HEK293 (cell line): ENCODE measurements around the gene OR5A2.
A peak's percentile ranks its signal among the peaks of the same experiment; 100 is the strongest.

Experiments
- CTCF ChIA-PET: fragments of 350-600 bp; formaldehyde crosslinking; extraction: SDS; loops from one replicate; lab custom pipeline; 2021; ENCODE audit warnings: antibody characterized with exemption; lab: Yijun Ruan, JAX
- POLR2A ChIA-PET: fragments of 300-600 bp; formaldehyde crosslinking; extraction: SDS; loops from one replicate; lab custom pipeline; 2020; ENCODE audit warnings: antibody characterized with exemption, inconsistent platforms; lab: Yijun Ruan, JAX
- H3K27ac ChIP-seq: fragments of 200-500 bp; sonication (Bioruptor generic); 2 replicates; pipeline ENCODE4 v1.5.1; 2014; ENCODE audit warnings: low read depth, low read length, control low read depth, inconsistent platforms; ENCODE audit errors: extremely low read depth
- H3K36me3 ChIP-seq, 2 experiments: fragments of 200-500 bp in 1 of 2; sonication (Bioruptor generic) in 1 of 2; 1 replicate in 1 of 2; 2 replicates in 1 of 2; pipeline ENCODE4 v1.5.1; 2014 to 2017; ENCODE audit warnings: inconsistent platforms in 2 of 2, low read length in 2 of 2; ENCODE audit not compliant: control insufficient read depth in 2 of 2, insufficient read depth in 1 of 2
- H3K4me1 ChIP-seq: fragments of 200-500 bp; sonication (Bioruptor generic); 2 replicates; pipeline ENCODE4 v1.5.1; 2014; ENCODE audit warnings: mild to moderate bottlenecking, low read length, inconsistent platforms; ENCODE audit not compliant: control insufficient read depth, insufficient read depth
- H3K4me3 ChIP-seq: 2 replicates; pipeline ENCODE4 v1.5.1; 2011; ENCODE audit warnings: low read depth, mild to moderate bottlenecking, control low read depth, low read length, moderate library complexity
- H3K9me3 ChIP-seq: fragments of 200-500 bp; sonication (Bioruptor generic); 2 replicates; pipeline ENCODE4 v1.5.1; 2014; ENCODE audit warnings: low read depth, low read length, inconsistent platforms; ENCODE audit not compliant: control insufficient read depth, insufficient read depth
- EGR2 ChIP-seq: fragments of 450-650 bp; formaldehyde crosslinking; IDR thresholded peaks from 2 replicates; pipeline ENCODE4 v1.5.1; 2016; ENCODE audit warnings: low read depth, missing biosample characterization, missing genetic modification characterization
- ELK4 ChIP-seq: IDR thresholded peaks from 2 replicates; pipeline ENCODE4 v1.6.1; 2011; ENCODE audit warnings: mild to moderate bottlenecking, low read depth, low read length, borderline replicate concordance
- KLF1 ChIP-seq: fragments of 450-650 bp; formaldehyde crosslinking; IDR thresholded peaks from 2 replicates; pipeline ENCODE4 v1.5.1; 2016; ENCODE audit warnings: missing biosample characterization, missing genetic modification characterization
- KLF8 ChIP-seq: fragments of 450-650 bp; formaldehyde crosslinking; IDR thresholded peaks from 2 replicates; pipeline ENCODE4 v1.5.1; 2016; ENCODE audit warnings: missing biosample characterization, missing genetic modification characterization
- MEIS1 ChIP-seq: sonication (generic); formaldehyde crosslinking; IDR thresholded peaks from 2 replicates; pipeline ENCODE4 v1.8.1; 2022; ENCODE audit warnings: missing genetic modification reagents, mild to moderate bottlenecking, borderline replicate concordance
- MZF1 ChIP-seq: fragments of 450-650 bp; formaldehyde crosslinking; IDR thresholded peaks from 2 replicates; pipeline ENCODE4 v1.5.1; 2017; ENCODE audit warnings: missing biosample characterization, missing genetic modification characterization, borderline replicate concordance
- PBX3 ChIP-seq: sonication (generic); formaldehyde crosslinking; IDR thresholded peaks from 2 replicates; pipeline ENCODE4 v1.8.1; 2022; ENCODE audit warnings: mild to moderate bottlenecking, moderate library complexity, missing genetic modification reagents
- PRDM10 ChIP-seq: fragments of 450-650 bp; formaldehyde crosslinking; IDR thresholded peaks from 2 replicates; pipeline ENCODE4 v1.5.1; 2016; ENCODE audit warnings: missing biosample characterization, missing genetic modification characterization
- SCRT1 ChIP-seq: fragments of 450-650 bp; formaldehyde crosslinking; IDR thresholded peaks from 2 replicates; pipeline ENCODE4 v1.5.1; 2016; ENCODE audit warnings: missing biosample characterization, missing genetic modification characterization, borderline replicate concordance
- ZBTB20 ChIP-seq: fragments of 450-650 bp; formaldehyde crosslinking; IDR thresholded peaks from 2 replicates; pipeline ENCODE4 v1.5.1; 2016; ENCODE audit warnings: missing biosample characterization, missing genetic modification characterization
- ZBTB7A ChIP-seq: fragments of 450-650 bp; formaldehyde crosslinking; IDR thresholded peaks from 2 replicates; pipeline ENCODE4 v1.5.1; 2016; ENCODE audit warnings: low read depth, missing biosample characterization, missing genetic modification characterization
- ZNF132 ChIP-seq: fragments of 450-650 bp; formaldehyde crosslinking; IDR thresholded peaks from 2 replicates; pipeline ENCODE4 v1.5.1; 2017; ENCODE audit warnings: missing biosample characterization, missing genetic modification characterization, borderline replicate concordance
- ZNF138 ChIP-seq: fragments of 450-650 bp; formaldehyde crosslinking; IDR thresholded peaks from 2 replicates; pipeline ENCODE4 v1.5.1; 2016; ENCODE audit warnings: missing biosample characterization, missing genetic modification characterization, borderline replicate concordance
- ZNF174 ChIP-seq: fragments of 450-650 bp; formaldehyde crosslinking; IDR thresholded peaks from 2 replicates; pipeline ENCODE4 v1.5.0; 2017; ENCODE audit warnings: missing biosample characterization, mild to moderate bottlenecking, missing genetic modification characterization
- ZNF221 ChIP-seq: fragments of 450-650 bp; formaldehyde crosslinking; IDR thresholded peaks from 2 replicates; pipeline ENCODE4 v1.5.1; 2017; ENCODE audit warnings: missing biosample characterization, missing genetic modification characterization, borderline replicate concordance
- ZNF324 ChIP-seq: fragments of 450-650 bp; formaldehyde crosslinking; IDR thresholded peaks from 2 replicates; pipeline ENCODE4 v1.5.1; 2016; ENCODE audit warnings: missing biosample characterization, missing genetic modification characterization
- ZNF350 ChIP-seq: fragments of 450-650 bp; formaldehyde crosslinking; IDR thresholded peaks from 2 replicates; pipeline ENCODE4 v1.5.0; 2017; ENCODE audit warnings: missing biosample characterization, mild to moderate bottlenecking, missing genetic modification characterization
- ZNF426 ChIP-seq: fragments of 450-650 bp; formaldehyde crosslinking; IDR thresholded peaks from 2 replicates; pipeline ENCODE4 v1.5.1; 2017; ENCODE audit warnings: missing biosample characterization, missing genetic modification characterization, mild to moderate bottlenecking, inconsistent platforms, moderate library complexity
- ZNF48 ChIP-seq: fragments of 450-650 bp; formaldehyde crosslinking; IDR thresholded peaks from 2 replicates; pipeline ENCODE4 v1.5.1; 2016; ENCODE audit warnings: missing biosample characterization, missing genetic modification characterization
- ZNF555 ChIP-seq: fragments of 450-650 bp; formaldehyde crosslinking; conservative IDR thresholded peaks from 2 replicates; pipeline ENCODE4 v1.5.1; 2017; ENCODE audit warnings: missing biosample characterization, mild to moderate bottlenecking, missing genetic modification characterization, inconsistent platforms
- ZNF571 ChIP-seq: fragments of 450-650 bp; formaldehyde crosslinking; IDR thresholded peaks from 2 replicates; pipeline ENCODE4 v1.5.0; 2017; ENCODE audit warnings: missing biosample characterization, missing genetic modification characterization
- ZNF624 ChIP-seq: fragments of 450-650 bp; formaldehyde crosslinking; IDR thresholded peaks from 2 replicates; pipeline ENCODE4 v1.5.1; 2017; ENCODE audit warnings: missing biosample characterization, missing genetic modification characterization
- ZNF626 ChIP-seq: fragments of 450-650 bp; sonication (Bioruptor Pico); formaldehyde crosslinking; IDR thresholded peaks from 2 replicates; pipeline ENCODE4 v1.5.1; 2018; ENCODE audit warnings: missing biosample characterization, missing genetic modification characterization, inconsistent platforms
- ZNF704 ChIP-seq: fragments of 450-650 bp; formaldehyde crosslinking; IDR thresholded peaks from 2 replicates; pipeline ENCODE4 v1.5.1; 2016; ENCODE audit warnings: missing biosample characterization, missing genetic modification characterization
- ZNF843 ChIP-seq: fragments of 450-650 bp; formaldehyde crosslinking; IDR thresholded peaks from 2 replicates; pipeline ENCODE4 v1.5.1; 2016; ENCODE audit warnings: missing biosample characterization, missing genetic modification characterization
- ZSCAN4 ChIP-seq: fragments of 450-650 bp; formaldehyde crosslinking; IDR thresholded peaks from 2 replicates; pipeline ENCODE4 v1.5.1; 2017; ENCODE audit warnings: missing biosample characterization, missing genetic modification characterization

The OR5A2 gene

GRCh38 chr11:59427068-59427382 lies 812 bp upstream of the OR5A2 start:
- Histone ChIP-seq H3K4me3 (no peak overlapping the region), H3K4me1 (no peaks in the 10 kb centered on the region), H3K36me3 (no peaks in the 10 kb centered on the region), H3K27ac (no peak overlapping the region), H3K9me3 (no peaks in the 10 kb centered on the region)
- ChIA-PET POLR2A (no interaction called here), CTCF (no interaction called here)
- TF ChIP-seq EGR2 (no peak), ZNF48 (tag by site-specific recombination) (no peak), ZNF221 (tag by site-specific recombination) (no peak), ZNF426 (tag by site-specific recombination) (no peak), ZNF350 (no peak), PRDM10 (peak; percentile 60; the same call in 1 of the 2 replicates)

- TF ChIP-seq ZBTB20 (tag by site-specific recombination) (no peak), ZSCAN4 (tag by site-specific recombination) (no peak), EGR2 (no peak), ZNF704 (no peak), ZNF626 (tag by site-specific recombination) (no peak), KLF8 (tag by site-specific recombination) (no peak)
- H3K36me3 ChIP-seq, result no peaks in the 10 kb centered on the region
- no peaks in the 10 kb centered on the region for H3K4me1 ChIP-seq
- POLR2A ChIA-PET, result no interaction called here
- no peak overlapping the region for H3K27ac ChIP-seq
- H3K9me3 ChIP-seq, result no peaks in the 10 kb centered on the region
- CTCF ChIA-PET, result interaction anchor here (0.6 to 1.6 kb wide), 4 partner anchors 216 to 730 kb away, joined by 3 to 5 read pairs (median 4); partner anchors contain the start of gene DTX4
- H3K4me3 ChIP-seq, result no peak overlapping the region
Measured at GRCh38 chr11:59425131-59425530, 1.1 kb downstream of the OR5A2 start.

GRCh38 chr11:59423835-59424234 lies 2.4 kb downstream of the OR5A2 start:
- no peaks in the 10 kb centered on the region for H3K36me3 ChIP-seq
- H3K4me3 ChIP-seq, result no peak overlapping the region
- H3K4me1 ChIP-seq, result no peaks in the 10 kb centered on the region
- CTCF ChIA-PET, result interaction anchor here (0.8 kb wide), 1 partner anchor 252 kb away, joined by 3 read pairs; the partner anchor contains the start of gene DTX4
- POLR2A ChIA-PET, result no interaction called here
- no peaks in the 10 kb centered on the region for H3K9me3 ChIP-seq
- H3K27ac ChIP-seq, result no peak overlapping the region
- no peak for TF ChIP-seq MEIS1 (CRISPR knock-in tag)
- TF ChIP-seq KLF1, result no peak
- no peak for TF ChIP-seq ZNF138 (tag by site-specific recombination)
- TF ChIP-seq ZBTB7A (tag by site-specific recombination), result no peak
- TF ChIP-seq ZNF174 (tag by site-specific recombination), result no peak
- TF ChIP-seq ELK4, result no peak
- no peak for TF ChIP-seq ZNF324 (tag by site-specific recombination)
- TF ChIP-seq ZNF571, result no peak
- no peak for TF ChIP-seq ZNF555
- TF ChIP-seq ZNF624, result no peak
- TF ChIP-seq SCRT1 (tag by site-specific recombination), result no peak
- no peak for TF ChIP-seq PBX3 (CRISPR knock-in tag)
- no peak for TF ChIP-seq ZNF843 (tag by site-specific recombination)
- TF ChIP-seq MZF1 (tag by site-specific recombination), result no peak
- TF ChIP-seq ZNF132 (tag by site-specific recombination), result no peak
